Transverse colon (tissue), 4 donors: ENCODE data around the gene SLC35A4. TPM values are rescaled to one million over a fixed set of nuclear protein-coding genes. Genes with fewer than 3 reads are reported as not detected.
A peak's percentile ranks its signal among the peaks of the same experiment; 100 is the strongest.

Experiments used
- DNase-seq: peaks from one replicate; pipeline ENCODE4 v3.0.0-alpha.2; 2019
- H3K27ac ChIP-seq, 4 donors: fragments of 200-600 bp; sonication (generic); 2 replicates each; pipeline ENCODE4 v1.5.1; 2016 to 2018; ENCODE audit warnings: inconsistent platforms in 4 of 4
- H3K27me3 ChIP-seq: fragments of 200-600 bp; sonication (generic); 2 replicates; pipeline ENCODE4 v1.5.1; 2017; ENCODE audit warnings: inconsistent platforms
- H3K36me3 ChIP-seq, 4 donors: fragments of 200-600 bp; sonication (generic); 2 replicates each; pipeline ENCODE4 v1.5.1; 2017 to 2019; ENCODE audit warnings: inconsistent platforms in 4 of 4
- H3K4me1 ChIP-seq, 4 donors: fragments of 200-600 bp; sonication (generic); 2 replicates each; pipeline ENCODE4 v1.5.1; 2017 to 2020; ENCODE audit warnings: inconsistent platforms in 4 of 4
- H3K4me3 ChIP-seq, 4 donors: fragments of 200-600 bp; sonication (generic); 1 replicate in 1 of 4; 2 replicates in 3 of 4; pipeline versions ENCODE4 v1.5.1 to v1.6.1; 2017 to 2019; ENCODE audit warnings: inconsistent platforms in 4 of 4
- H3K9me3 ChIP-seq, 2 donors: fragments of 200-600 bp; sonication (generic); 2 replicates each; pipeline ENCODE4 v1.5.1; 2017 to 2019; ENCODE audit warnings: inconsistent platforms in 2 of 2
- EP300 ChIP-seq: sonication (generic); formaldehyde crosslinking; IDR thresholded peaks from one replicate; pipeline ENCODE4 v1.6.1; 2017; ENCODE audit warnings: antibody characterized with exemption, low read depth
- POLR2A ChIP-seq: fragments of 450-650 bp; IDR thresholded peaks from one replicate; pipeline ENCODE4 v1.6.1; 2016; ENCODE audit warnings: antibody characterized with exemption, mild to moderate bottlenecking, moderate library complexity
- POLR2AphosphoS5 ChIP-seq, 3 donors: sonication (generic); formaldehyde crosslinking; IDR thresholded peaks; one replicate each; pipeline ENCODE4 v1.6.1; 2016; ENCODE audit warnings: antibody characterized with exemption in 3 of 3
- WGBS, 2 donors: methylation state at CpG; one replicate each; pipeline ENCODE4 v1.1.5; 2018; ENCODE audit warnings: low coverage in 1 of 2; 5-methylcytosine and 5-hydroxymethylcytosine counted together
- in situ Hi-C, 4 donors: fragments of 200-750 bp; cut with MboI; loops; one replicate each; pipeline versions ENCODE4 v1.15.0 to v1.15.1; 2017; ENCODE audit warnings: low sequenced_read_pairs in 3 of 4, low pct_ligation_motif_present in 1 of 4, low pct_unique_long_range_greater_than_20kb in 1 of 4
- intact Hi-C: fragments of 100-400 bp; cut with DNase I; formaldehyde crosslinking; loops from one replicate; pipeline ENCODE4 v1.15.1; 2023; ENCODE audit warnings: low total_unique reads
- total RNA-seq, 4 donors: library from RNA; depleted of rRNA; stranded (reverse); fragments of >200 nt; gene quantifications; one replicate each; pipeline ENCODE4 v1.1.0, GENCODE V29; 2016
- TF ChIP-seq, protein P1 (sequence below), 5 experiments: fragments of 200-600 bp in 3 of 5; fragments of 450-650 bp in 2 of 5; sonication (generic) in 3 of 5; IDR thresholded peaks; 1 replicate in 2 of 5; 2 replicates in 3 of 5; pipeline ENCODE4 v1.5.1; 2016 to 2017; ENCODE audit warnings: antibody characterized with exemption in 5 of 5, inconsistent platforms in 3 of 5, mild to moderate bottlenecking in 2 of 5, moderate library complexity in 1 of 5

Gene SLC35A4, protein sequence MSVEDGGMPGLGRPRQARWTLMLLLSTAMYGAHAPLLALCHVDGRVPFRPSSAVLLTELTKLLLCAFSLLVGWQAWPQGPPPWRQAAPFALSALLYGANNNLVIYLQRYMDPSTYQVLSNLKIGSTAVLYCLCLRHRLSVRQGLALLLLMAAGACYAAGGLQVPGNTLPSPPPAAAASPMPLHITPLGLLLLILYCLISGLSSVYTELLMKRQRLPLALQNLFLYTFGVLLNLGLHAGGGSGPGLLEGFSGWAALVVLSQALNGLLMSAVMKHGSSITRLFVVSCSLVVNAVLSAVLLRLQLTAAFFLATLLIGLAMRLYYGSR
- 10 to 100 TPM; 39.4 to 75.5 (median 52.6) TPM for total RNA-seq

DNA sequence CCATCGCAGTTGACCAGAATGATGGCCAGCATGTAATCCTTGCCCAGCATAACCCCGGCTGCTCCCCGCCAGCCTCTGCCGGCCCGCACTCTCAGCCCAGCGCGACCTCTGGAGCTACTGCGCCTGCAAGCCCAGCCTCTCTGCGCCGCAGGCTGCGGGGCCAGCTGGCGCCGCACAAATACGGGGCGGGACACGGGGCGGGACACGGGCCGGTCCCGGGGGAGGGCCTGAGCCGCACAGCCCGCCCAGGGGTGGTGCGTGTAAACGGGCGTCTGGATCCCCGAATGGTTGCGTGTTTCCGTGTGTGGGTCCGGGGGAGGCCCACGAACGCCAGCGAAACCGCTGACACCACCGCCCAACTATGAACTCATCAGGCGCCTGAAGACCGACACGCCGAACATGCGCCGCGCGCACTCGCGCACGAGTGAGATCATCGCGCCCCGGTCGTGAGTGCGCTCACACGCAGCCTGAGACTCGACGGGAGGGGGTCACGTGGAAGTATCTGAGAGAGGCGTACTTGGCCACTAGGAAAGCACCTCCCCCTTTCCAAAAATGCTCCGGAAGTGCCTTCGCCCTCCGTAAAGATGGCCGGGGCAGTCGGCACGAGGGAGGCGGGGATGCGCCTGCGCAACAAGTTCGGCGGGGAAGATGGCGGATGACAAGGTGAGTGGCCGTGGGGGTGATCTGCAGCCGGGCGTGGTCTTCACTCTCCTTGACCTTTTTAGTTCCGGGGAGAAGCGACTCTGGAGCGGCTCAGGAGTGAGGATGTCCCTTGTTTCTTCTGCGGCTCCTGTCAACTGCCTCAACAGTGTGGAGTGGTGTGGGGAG is at the start of gene SLC35A4, which contains the start of gene APBB3:
Gene SLC35A4, plus strand, starts transcription at position 633 of the 828 bp plus-strand sequence. CDS start 2,342 bp downstream, outside the sequence.
Gene APBB3, minus strand, starts transcription at position 403 of the 828 bp plus-strand sequence. Its CDS starts 353 bp downstream, at position 50.
- peaks cover 20 to 38% (median 25%) of the 10 kb centered on the region in 4 donors for H3K4me1 ChIP-seq
- 1% methylated on average over 54 of the region's 74 CpGs; no CpG with 5 or more reads in 1 of the 2 donors for WGBS, 2 donors
- in situ Hi-C loops (loop anchor here in 3 of 4 donors (10.0 to 25.0 kb wide), 3 partner anchors 70 to 140 kb away; partner anchors contain the start of genes CD14 (in 2 of the 3), TMCO6 (in 2 of the 3), DND1 (in 1 of the 3) and WDR55 (in 1 of the 3)), intact Hi-C loops (loop anchor here (5.0 kb wide), 1 partner anchor 73 kb away; the partner anchor contains the start of gene TMCO6)
- TF ChIP-seq POLR2AphosphoS5 (IDR thresholded peaks at IDR 0.05), result peak; percentile 92 to 95 (median 95)
- TF ChIP-seq EP300, result peak; percentile 56
- TF ChIP-seq, protein P1, sequence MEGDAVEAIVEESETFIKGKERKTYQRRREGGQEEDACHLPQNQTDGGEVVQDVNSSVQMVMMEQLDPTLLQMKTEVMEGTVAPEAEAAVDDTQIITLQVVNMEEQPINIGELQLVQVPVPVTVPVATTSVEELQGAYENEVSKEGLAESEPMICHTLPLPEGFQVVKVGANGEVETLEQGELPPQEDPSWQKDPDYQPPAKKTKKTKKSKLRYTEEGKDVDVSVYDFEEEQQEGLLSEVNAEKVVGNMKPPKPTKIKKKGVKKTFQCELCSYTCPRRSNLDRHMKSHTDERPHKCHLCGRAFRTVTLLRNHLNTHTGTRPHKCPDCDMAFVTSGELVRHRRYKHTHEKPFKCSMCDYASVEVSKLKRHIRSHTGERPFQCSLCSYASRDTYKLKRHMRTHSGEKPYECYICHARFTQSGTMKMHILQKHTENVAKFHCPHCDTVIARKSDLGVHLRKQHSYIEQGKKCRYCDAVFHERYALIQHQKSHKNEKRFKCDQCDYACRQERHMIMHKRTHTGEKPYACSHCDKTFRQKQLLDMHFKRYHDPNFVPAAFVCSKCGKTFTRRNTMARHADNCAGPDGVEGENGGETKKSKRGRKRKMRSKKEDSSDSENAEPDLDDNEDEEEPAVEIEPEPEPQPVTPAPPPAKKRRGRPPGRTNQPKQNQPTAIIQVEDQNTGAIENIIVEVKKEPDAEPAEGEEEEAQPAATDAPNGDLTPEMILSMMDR (IDR thresholded peaks at IDR 0.05), result peak in 1 of 5 experiments; percentile 7
- TF ChIP-seq POLR2A, result peak; percentile 94
- H3K9me3 ChIP-seq, result no peaks in the 10 kb centered on the region
- peak within 1 kb of the TSS; percentile 92 to 94 (median 93) for H3K27ac ChIP-seq
- peak within 1 kb of the TSS; percentile 48 to 63 (median 57) for H3K4me3 ChIP-seq
- no peaks in the 10 kb centered on the region for H3K27me3 ChIP-seq
- DNase-seq, result peak; percentile 97
- H3K36me3 ChIP-seq, result peaks cover 0 to 10% (median 0%) of the 10 kb centered on the region in 4 donors

DNA sequence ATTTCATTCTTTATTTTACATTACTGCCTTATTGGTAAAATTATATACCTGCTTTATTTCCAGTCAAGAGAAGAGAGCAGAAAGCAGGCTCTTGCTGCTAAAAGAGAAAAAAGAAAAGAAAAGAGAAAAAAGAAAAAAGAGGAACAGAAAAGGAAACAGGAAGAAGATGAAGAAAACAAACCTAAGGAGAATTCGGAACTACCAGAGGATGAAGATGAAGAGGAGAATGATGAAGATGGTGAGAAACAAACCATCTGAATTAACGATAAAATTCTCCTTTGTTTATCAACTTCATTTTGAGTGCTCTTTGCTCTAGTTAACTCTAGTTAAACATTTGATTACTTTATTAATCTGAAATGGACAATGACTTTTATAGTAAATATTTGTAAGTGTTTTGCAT is 40.6 kb upstream of the SLC35A4 start:
- WGBS, 2 donors, result 78 to 87% methylated on average over 2 of the region's 2 CpGs
- DNase-seq, result no peak
- intact Hi-C loops, result no loop called here
- Histone ChIP-seq H3K4me1 (no peaks in the 10 kb centered on the region), H3K36me3 (peaks cover 0 to 57% (median 29%) of the 10 kb centered on the region in 4 donors), H3K27me3 (no peaks in the 10 kb centered on the region), H3K9me3 (no peaks in the 10 kb centered on the region), H3K27ac (no peak overlapping the region), H3K4me3 (no peak overlapping the region)
- TF ChIP-seq, protein P1 (IDR thresholded peaks at IDR 0.05), result no peak
- TF ChIP-seq EP300, result no peak
- no peak for TF ChIP-seq POLR2AphosphoS5 (IDR thresholded peaks at IDR 0.05)
- no peak for TF ChIP-seq POLR2A
- in situ Hi-C loops, result no loop called here

DNA sequence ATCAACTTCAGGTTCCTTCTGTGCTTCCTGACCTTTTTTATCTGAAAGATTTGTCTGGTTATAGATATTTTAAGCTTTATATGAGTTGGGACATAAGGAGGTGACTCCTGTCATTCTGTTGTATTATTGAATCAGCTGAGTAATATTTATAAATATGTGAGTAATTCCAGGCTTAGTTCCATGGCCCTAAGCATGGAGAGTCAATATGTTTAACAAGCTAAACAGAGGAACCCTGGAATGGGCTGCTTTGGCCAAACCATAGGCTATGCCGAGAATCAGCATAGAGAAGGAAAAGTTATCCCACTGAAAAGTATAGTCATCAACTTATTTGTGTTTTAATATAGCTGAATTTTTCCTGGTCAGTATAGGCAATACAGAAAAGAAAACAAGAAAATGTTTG is 24.4 kb upstream of the SLC35A4 start:
- DNase-seq, result no peak
- Histone ChIP-seq H3K4me3 (no peak overlapping the region), H3K4me1 (peaks cover 0 to 8% (median 2%) of the 10 kb centered on the region in 4 donors), H3K27ac (no peak overlapping the region), H3K27me3 (no peaks in the 10 kb centered on the region), H3K9me3 (no peaks in the 10 kb centered on the region), H3K36me3 (peaks cover 0 to 54% (median 23%) of the 10 kb centered on the region in 4 donors)
- intact Hi-C loops (no loop called here), in situ Hi-C loops (no loop called here)
- no peak for TF ChIP-seq POLR2A
- TF ChIP-seq, protein P1 (IDR thresholded peaks at IDR 0.05), result no peak
- no peak for TF ChIP-seq EP300
- TF ChIP-seq POLR2AphosphoS5 (IDR thresholded peaks at IDR 0.05), result no peak
- WGBS, 2 donors, result 89% methylated on average over 1 of the region's 1 CpG; no CpG with 5 or more reads in 1 of the 2 donors

DNA sequence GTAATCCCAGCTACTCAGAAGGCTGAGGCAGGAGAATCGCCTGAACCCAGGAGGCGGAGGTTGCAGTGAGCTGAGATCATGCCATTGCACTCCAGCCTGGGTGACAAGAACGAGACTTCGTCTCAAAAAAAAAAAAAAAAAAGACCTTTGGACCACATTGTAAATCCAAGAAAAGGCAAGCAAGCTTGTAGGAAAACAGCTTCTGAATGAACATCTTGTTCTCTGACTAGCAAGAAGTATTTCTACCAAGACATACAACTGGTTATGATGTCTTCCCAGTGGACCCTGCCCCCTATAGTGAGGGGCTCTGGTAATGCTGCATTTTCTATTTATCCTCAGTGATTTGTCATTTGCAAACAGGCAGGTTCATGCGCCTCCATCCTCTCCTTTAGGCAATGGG is 21.7 kb upstream of the SLC35A4 start:
- no peak for DNase-seq
- WGBS, 2 donors, result 53 to 75% methylated on average over 1 to 5 of the region's 5 CpGs
- Histone ChIP-seq H3K9me3 (no peaks in the 10 kb centered on the region), H3K27me3 (no peaks in the 10 kb centered on the region), H3K27ac (peak overlapping the region; percentile 51 to 76 (median 65)), H3K4me3 (no peak overlapping the region), H3K36me3 (peaks cover 0 to 43% (median 20%) of the 10 kb centered on the region in 4 donors), H3K4me1 (peaks cover 11 to 30% (median 20%) of the 10 kb centered on the region in 4 donors)
- intact Hi-C loops (no loop called here), in situ Hi-C loops (no loop called here)
- peak in 1 of 3 donors; percentile 31 for TF ChIP-seq POLR2AphosphoS5 (IDR thresholded peaks at IDR 0.05)
- no peak for TF ChIP-seq EP300
- TF ChIP-seq, protein P1 (IDR thresholded peaks at IDR 0.05), result no peak
- peak; percentile 13 for TF ChIP-seq POLR2A
